Stimulated activated CD8-positive, alpha-beta memory T cell treated with anti-CD3 and anti-CD28 coated beads, Interleukin-15, amount 100 ng/mL, for 4 hours (primary cell): ENCODE measurements around the gene SMIM34.
"Not testable (repeated sequence)": the region's sequence is repeated elsewhere in the genome, so short reads cannot be mapped to it uniquely, and the experiment has no call there.

Experiments
- DNase-seq, 2 donors: peaks; one replicate each; pipeline ENCODE4 v3.0.0-alpha.2; 2020; ENCODE audit warnings: low read depth in 2 of 2

Gene SMIM34

DNA sequence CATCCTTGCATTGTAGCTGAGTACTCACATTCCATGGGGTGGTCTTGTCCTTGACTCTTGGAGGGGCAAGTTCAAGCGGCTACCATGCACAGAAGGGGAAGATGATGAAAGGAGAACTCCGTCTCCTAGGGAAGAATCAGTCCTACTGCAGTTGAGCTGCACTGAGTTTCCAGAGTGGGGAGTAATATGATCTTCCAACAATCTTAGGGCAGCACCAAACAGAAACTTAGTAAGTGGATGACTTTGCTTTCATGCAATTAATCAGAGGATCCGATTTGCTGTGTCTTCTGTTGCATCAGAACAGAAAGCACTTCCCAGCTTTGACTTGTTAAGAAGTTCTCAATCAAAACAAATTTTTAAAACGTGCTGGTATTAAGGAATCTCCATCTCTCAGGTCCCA is at the start of gene SMIM34:
Gene SMIM34 (minus strand): TSS at position 147 of the 400 bp plus-strand sequence. CDS start 112 bp downstream, at position 35.
- DNase-seq = not testable (repeated sequence)

DNA sequence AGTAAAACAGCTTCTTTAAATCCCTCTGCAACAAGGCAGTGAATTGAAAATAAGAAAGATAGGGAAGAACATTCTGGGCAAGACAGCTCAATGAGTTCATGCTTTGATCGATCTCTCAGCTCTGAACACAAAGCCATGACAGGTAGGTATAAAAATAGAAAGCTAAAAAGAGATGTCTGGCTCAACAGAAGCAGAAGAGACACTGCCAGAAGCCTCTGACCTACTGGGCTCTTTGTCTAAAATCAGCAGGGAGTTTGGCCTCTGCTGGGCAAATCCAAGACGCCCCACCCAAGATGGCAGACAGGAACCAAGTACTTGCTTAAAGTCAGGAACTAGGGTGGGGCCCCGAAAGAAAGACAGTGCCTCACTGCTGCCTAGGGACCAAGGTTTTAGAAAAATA is 43.6 kb upstream of the SMIM34 start:
- not testable (repeated sequence) for DNase-seq

- DNase-seq = not testable (repeated sequence)
These were observed 35.7 kb upstream of the SMIM34 start for GRCh38 chr21:34459426-34459825.

DNA sequence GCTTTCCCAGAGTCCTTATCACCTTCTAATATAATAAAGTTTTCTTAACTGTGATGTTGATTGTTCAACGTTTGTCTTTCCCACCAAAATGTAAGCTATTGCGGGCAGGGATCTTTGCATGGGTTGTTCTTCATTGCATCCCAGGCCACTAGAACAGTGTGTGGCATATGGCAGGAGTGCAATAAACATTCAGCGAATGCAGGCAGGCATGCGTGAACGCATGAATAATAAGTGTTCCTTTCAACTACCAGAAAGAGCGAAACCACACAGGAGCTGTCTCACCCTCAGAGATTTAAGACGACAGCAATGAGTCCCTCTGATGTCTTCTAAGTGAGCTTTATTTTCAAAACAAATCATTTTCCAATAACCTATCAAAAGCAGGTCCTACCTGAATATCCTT is 34.5 kb upstream of the SMIM34 start:
- not testable (repeated sequence) for DNase-seq

DNA sequence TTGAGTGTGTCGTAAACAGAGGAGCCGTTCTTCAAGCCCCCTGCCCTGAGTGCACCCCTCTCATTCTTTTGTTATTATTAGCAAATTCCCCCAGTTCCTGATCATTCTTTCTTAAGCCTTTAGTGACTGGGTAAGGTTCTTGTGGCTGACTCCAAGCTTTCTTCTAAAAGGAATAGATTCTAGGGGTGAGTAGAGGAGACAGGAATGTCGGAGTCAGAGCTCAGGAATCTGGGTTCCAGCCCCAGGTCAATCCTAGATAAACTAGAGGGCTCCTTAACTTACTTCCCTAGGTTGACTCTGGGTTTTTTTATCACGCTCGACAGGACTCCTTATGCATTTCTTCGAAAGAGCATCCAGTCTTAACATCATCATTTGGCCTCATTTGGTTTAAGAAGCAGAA is 32.4 kb upstream of the SMIM34 start:
- DNase-seq = not testable (repeated sequence)

GRCh38 chr21:34455628-34456027 is 31.9 kb upstream of the SMIM34 start:
- not testable (repeated sequence) for DNase-seq

GRCh38 chr21:34447018-34447417 is 23.3 kb upstream of the SMIM34 start:
- not testable (repeated sequence) for DNase-seq

- DNase-seq = not testable (repeated sequence)
These were observed 19.7 kb upstream of the SMIM34 start for GRCh38 chr21:34443486-34443885.

GRCh38 chr21:34429710-34430109 is 6.0 kb upstream of the SMIM34 start:
- not testable (repeated sequence) for DNase-seq

DNA sequence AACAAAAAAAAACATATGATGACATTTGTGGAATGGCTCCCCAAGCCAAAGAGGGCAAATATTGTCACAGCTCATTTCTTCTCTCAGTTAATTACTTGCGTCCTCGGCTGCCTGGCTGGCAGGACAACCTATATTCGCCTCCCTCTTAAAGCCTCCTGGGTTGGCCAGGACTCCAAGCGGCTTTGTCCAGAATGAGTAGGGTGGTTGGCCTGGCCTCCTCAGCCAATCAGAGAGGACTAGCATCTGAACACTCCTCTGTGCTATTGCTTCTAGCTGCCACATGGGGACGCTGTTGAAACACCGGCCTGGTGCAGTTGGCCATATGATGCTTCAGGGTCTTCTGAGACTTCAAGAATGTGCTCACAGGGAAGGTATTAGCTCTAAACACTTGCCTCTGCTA is 4.7 kb upstream of the SMIM34 start:
- DNase-seq = not testable (repeated sequence)

GRCh38 chr21:34427339-34427738 is 3.6 kb upstream of the SMIM34 start:
- DNase-seq = not testable (repeated sequence)

DNA sequence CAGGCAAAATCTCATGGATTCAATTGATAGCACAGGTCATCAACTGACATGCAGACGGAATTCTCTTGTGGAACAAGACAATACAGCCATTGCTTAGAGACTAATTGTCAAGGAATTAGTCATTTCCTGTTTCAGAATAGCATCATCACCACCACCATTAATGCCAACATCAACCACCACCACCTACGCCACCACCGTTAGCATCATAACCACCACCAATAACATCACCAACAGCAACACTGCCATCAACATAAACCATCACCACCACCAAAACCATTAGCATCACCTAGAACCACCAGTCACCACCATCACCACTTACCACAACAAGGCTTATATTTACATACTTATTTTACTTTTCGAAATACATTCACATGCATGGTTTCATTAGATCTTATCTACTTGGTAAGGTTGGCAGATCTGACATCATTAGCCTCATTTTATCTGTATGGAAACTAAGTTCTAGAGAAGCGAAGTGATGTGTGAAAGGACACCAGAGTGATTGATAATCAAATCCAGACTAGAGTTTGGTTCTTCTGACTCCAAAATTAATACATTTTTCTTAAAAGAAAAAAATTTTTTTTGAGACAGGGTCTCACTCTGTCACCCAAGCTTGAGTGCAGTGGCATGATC is 6.2 kb downstream of the SMIM34 start:
- DNase-seq = not testable (repeated sequence)

- DNase-seq = not testable (repeated sequence)
These were observed 16.5 kb downstream of the SMIM34 start for GRCh38 chr21:34407294-34407693.

DNA sequence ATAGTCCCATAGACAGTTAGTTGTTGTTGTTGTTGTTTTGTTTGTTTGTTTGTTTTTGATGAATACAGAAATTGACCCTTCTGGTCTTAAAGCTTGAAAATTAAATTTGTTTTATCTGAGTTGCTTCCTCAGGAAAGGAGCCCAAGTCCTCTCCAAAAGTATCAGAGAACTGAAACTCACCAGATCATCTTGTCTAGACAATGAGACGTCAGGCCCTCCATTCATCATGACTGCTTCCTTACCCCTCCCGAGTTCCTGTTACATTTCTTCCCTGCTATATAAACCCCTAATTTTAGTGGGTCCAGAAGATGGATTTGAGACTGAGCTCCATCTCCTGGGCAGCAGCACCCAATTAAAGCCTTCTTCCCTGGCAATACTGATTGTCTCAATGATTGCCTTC is 17.1 kb downstream of the SMIM34 start:
- DNase-seq = not testable (repeated sequence)

DNA sequence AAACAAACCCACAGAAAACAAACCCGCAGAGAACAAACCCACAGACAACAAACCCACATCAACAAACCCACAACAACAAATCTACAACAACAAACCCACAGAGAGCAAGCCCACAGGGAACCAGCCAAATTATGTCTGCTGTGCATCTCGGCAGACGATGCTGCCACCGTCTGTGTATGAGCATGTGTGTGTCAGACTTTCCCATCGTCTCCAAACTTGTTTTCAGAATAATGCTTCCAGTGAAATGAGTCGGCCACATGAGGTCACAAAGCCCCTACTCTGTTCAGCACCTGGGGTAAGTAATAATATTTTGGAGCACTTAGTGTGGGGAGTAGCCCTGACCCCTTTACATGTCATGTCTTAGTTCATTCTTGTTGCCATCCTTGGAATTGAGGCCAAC is 17.6 kb downstream of the SMIM34 start:
- not testable (repeated sequence) for DNase-seq

GRCh38 chr21:34405686-34406085 is 18.1 kb downstream of the SMIM34 start:
- not testable (repeated sequence) for DNase-seq

DNA sequence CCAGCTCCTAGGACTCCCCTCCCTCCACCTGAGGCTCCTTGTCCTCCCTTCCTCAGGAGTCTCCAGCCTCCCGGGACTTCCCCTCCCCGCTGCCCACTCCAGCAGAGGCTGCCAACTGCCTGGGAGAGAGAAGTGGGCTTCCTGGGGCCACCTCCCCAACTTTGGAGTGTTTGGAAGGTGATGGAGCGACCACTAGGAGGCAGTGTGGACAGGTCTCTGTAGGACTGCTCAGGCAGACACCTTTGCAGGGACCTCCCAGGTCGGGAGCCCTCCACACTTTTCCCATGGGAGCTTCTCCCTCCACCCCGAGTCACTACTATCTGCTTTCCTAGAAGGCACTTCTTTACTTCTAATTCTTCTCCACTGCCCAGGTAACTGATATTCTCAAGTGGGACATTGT is 19.0 kb downstream of the SMIM34 start:
- DNase-seq = not testable (repeated sequence)

DNA sequence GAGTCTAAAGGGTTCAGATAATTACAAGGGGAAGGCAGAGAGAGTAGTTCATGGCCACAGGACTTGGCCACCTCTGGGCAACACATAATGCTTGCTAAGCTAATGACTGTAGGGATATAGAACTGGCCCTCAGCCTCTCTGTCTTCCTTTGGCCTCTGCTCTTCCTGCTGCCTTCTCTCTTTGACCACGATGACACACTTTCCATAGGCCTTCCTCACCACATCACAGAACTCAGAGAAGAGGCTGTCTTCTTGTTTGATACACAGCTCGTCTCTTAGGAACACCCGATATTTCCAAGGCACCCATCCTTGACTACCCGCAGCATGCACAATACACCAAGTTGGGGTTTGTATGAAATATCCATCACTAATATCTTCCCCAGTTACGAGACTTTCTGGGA is 23.2 kb downstream of the SMIM34 start:
- not testable (repeated sequence) for DNase-seq

DNA sequence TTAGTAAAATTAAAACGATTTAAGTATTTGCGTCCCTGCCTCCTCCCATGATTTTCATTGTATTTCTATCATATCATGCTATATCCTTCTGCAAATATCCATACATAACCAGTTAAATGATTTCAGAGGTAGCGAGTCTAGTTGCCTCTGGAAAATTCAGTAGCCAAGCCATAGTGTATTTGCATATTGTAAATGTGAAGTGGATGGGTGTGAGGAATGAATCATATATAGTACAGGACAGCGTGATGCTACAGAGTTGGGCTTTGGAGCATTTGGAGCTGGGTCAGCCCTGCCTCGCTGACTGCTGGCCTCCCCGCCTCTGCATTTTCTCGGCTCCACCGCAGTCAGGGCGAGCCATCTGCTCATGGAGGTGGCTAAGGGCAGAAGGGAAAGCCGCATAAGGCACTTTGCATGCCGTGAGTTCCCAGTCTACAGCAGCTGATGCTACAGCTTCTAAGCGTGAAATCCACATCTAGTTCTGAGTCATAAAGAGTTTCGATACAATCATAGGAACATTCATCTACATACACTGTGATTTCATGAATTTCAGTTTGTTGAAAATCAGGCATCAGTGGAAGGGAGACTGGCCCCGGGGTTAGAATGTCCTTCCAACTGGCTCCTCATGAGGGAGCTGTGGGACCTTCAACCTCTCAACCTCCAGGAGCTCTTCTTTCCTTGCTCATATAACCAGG is 39.9 kb downstream of the SMIM34 start:
- DNase-seq = not testable (repeated sequence)

- DNase-seq = not testable (repeated sequence)
These were observed 40.6 kb downstream of the SMIM34 start for GRCh38 chr21:34383138-34383537.

DNA sequence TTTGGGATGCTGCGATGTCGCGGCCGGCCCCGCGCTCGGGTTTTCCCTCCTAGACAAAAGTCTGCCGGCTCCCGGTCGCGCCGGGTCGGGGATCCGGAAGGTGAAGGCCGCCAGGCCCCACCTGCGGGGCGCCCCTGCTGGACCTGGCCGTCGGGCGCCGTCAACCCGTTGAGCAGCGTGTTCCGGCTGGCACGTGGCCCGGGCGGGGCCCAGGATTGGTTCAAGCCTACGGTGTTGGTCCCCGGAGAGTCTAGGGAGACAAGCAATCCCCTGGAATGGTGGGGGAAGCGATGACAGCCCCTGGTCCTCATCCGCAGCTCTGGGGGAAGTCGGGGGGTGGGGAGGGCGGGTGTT is 48.2 kb downstream of the SMIM34 start:
- DNase-seq = not testable (repeated sequence)

DNA sequence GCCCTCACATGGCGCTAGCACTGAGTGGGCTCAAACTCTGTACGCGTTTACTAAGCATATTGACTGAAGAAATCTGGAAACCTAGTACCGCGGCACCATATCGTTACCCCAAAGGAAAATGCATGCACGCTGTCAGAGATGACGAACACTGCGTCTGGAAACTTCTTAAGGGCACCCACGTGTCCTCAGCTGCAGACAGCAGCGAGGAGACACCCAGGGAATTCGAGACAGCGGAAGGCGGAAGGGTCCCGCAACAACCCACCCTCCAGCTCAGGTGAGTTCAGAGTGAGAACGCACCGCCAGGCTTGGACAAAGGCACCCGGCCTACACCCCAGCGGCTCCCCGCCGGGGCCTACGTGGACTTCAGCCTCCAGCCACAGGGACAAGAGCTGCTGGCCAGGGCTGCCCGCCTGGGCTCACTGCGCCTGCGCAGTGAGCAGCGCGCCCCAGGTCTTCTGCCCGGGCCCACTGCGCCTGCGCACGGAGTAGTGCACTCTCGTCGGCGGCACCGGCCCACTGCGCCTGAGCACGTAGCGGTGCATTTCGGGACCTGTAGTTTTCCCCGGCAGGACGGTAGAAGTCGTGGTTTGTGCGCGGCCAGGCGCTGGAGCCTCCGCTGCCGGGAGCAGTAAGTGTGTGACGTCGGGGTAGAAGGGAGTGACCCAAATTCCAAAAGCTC is 48.7 kb downstream of the SMIM34 start, which contains the start of gene SMIM11:
Gene SMIM11 (plus strand): TSS at position 568 of the 679 bp plus-strand sequence. CDS start 3,998 bp downstream, outside the sequence.
- DNase-seq = not testable (repeated sequence)
